GM12874 (cell line): ENCODE results near the gene MAP2K4.

ENCODE experiments used
- TF ChIP-seq, protein P1 (sequence below): IDR thresholded peaks from 2 replicates; pipeline ENCODE4 v1.5.1; 2011; ENCODE audit warnings: low read depth, mild to moderate bottlenecking, control low read depth, low read length, moderate library complexity; ENCODE audit not compliant: insufficient read depth

The MAP2K4 gene

DNA sequence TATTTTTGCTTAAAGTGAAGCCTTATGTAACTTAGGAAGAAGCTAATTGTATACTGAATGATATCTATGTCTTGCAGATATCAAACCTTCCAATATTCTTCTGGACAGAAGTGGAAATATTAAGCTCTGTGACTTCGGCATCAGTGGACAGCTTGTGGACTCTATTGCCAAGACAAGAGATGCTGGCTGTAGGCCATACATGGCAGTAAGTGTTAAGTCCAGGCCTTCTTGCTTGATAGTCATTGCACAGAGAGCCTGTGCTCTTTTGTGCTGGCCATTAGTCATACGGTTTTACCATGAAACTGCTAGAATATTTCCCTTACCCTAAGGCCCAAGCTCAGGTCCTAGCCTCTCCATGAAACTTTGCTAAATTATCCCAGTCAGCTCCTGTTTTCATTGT lies 92.5 kb downstream of the MAP2K4 start:
- TF ChIP-seq, protein P1, sequence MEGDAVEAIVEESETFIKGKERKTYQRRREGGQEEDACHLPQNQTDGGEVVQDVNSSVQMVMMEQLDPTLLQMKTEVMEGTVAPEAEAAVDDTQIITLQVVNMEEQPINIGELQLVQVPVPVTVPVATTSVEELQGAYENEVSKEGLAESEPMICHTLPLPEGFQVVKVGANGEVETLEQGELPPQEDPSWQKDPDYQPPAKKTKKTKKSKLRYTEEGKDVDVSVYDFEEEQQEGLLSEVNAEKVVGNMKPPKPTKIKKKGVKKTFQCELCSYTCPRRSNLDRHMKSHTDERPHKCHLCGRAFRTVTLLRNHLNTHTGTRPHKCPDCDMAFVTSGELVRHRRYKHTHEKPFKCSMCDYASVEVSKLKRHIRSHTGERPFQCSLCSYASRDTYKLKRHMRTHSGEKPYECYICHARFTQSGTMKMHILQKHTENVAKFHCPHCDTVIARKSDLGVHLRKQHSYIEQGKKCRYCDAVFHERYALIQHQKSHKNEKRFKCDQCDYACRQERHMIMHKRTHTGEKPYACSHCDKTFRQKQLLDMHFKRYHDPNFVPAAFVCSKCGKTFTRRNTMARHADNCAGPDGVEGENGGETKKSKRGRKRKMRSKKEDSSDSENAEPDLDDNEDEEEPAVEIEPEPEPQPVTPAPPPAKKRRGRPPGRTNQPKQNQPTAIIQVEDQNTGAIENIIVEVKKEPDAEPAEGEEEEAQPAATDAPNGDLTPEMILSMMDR: no peak

DNA sequence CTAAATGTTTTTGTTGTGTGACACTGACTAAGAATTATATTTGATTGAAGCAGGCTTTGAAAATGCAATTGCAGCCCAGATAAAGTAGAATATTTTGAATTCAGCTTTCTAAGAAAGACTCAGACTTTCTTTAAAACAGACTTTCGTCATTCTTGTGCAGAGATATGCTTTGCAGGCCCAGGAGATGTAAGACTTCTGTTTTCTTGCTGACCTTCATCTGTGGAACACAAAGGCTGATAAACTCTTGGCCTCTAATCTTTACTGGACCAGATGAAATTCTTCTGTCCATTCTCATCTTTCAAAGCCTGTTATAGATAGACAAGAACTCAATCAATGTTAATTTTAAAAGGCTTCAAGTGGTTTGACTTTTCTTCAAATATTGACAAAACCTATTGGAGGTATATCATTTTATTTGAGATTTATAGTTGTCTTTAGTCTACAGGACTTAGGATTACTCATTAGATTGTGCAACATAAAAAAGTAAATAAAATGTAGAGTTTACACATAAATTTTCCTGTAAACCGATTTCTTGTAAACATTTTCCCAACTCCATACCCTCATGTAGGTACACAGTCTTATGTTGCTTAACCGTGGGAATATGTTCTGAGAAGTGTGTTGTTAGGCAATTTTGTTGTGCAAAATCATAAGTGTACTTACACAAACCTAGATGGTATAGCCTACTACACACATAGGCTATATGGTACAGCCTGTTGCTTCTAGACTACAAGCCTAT lies 94.2 kb downstream of the MAP2K4 start:
- TF ChIP-seq, protein P1: no peak

DNA sequence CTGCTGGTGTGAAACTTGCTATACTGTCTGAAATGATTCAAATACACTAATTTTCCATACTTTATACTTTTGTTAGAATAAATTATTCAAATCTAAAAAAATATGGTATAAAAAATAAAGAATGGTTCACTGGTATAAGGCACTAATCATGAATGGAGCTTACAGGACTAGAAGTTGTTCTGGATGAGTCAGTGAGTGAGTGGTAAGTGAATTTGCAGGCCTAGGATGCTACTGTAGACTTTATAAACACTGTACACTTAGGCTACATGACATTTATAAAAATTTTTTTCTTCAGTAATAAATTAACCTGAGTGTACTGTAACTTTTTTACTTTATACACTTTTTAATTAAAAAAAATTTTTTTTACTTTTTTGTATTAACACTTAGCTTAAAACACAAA lies 95.5 kb downstream of the MAP2K4 start:
- TF ChIP-seq, protein P1: no peak

DNA sequence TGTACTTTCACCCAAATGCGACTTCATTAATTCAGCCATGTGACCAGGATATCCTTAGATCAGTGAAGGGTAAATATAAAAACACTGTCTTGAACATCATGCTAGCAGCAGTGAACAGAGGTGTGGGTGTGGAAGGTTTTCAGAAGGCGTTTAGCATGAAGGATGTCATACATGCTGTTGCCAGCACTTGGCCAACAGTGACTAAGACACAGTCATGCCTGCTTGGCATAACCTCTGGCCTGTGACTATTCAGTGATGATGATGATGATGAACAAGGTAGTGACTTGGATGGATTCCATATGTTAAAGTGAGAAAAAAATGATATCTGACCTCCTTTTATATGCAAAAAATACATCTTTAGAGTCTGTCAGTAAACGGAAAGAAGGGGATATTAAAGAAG lies 97.9 kb downstream of the MAP2K4 start:
- TF ChIP-seq, protein P1: no peak

DNA sequence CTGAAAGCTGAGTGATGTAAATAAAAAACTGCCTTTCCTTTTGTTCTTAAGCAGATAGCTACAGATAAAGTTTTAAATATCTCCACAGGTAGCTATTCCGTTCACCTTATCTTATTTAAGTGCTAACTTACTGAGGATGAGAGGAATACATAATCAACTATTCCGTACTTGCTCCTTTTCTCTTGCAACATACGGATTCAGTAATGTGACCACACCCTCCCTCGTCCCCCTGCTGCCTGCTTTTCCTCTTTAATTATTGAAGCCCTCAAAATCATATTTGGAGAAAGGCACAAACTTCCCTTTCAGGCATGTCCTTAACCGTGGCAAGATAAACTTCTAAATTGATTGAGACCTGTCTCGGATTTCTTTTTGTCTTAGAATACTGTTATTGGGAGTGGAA lies 101.4 kb downstream of the MAP2K4 start:
- TF ChIP-seq, protein P1: no peak

DNA sequence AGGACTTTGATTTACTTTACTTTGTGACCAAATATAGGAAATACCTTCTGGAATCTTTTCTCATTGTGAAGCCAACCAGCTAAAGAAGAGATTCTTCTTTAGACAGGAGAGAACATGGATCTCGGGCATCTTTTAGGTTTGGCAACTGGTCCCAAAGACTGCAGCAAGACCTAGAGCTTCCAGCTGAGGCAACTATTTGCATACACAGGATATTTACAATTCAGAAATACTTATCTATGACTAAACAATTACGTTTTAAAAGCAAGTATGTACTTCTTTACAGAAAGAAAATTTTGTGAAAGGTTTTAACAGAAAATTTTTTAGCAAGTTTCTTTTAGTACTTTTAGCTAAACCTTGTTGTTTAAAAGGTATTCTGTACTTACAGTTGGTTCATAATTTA lies 106.5 kb downstream of the MAP2K4 start:
- TF ChIP-seq, protein P1: no peak

DNA sequence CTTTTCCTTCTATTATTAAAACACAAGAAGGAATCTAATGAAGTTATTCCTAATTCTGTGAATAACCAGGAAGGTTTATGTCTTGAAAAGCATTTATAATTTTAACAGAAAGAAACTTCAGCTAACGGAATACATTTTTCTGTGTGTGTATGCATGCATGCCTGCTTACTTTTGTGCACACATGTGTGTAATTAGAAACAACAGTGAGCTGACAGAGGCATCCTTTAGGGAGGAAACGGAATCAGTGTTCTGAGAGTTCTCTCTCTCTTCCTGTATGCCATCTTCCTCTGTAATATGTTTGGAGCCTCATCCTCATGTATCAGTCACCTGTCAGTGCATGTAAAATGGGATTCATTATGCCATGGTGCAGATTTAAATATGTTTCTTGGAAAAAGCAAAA lies 107.0 kb downstream of the MAP2K4 start:
- TF ChIP-seq, protein P1: no peak
